HG02938 (cell line): ENCODE results near the gene NOXO1.
A peak's percentile ranks its signal among the peaks of the same experiment; 100 is the strongest.
"Not testable (repeated sequence)": the region's sequence is repeated elsewhere in the genome, so short reads cannot be mapped to it uniquely, and the experiment has no call there.

Experiments used
- ATAC-seq: cut with Tn5 transposase; IDR thresholded peaks from one replicate; pipeline ENCODE4 v1.9.1; 2021; ENCODE audit warnings: mild to moderate bottlenecking, moderate library complexity; ENCODE audit not compliant: unreplicated experiment

NOXO1 gene

GRCh38 chr16:1963806-1964505 is 17.3 kb downstream of the NOXO1 start:
- ATAC-seq: no peak

GRCh38 chr16:1962161-1963153 is 18.8 kb downstream of the NOXO1 start:
- not testable (repeated sequence) for ATAC-seq

GRCh38 chr16:1961651-1962067 is 19.6 kb downstream of the NOXO1 start:
- ATAC-seq: no peak

DNA sequence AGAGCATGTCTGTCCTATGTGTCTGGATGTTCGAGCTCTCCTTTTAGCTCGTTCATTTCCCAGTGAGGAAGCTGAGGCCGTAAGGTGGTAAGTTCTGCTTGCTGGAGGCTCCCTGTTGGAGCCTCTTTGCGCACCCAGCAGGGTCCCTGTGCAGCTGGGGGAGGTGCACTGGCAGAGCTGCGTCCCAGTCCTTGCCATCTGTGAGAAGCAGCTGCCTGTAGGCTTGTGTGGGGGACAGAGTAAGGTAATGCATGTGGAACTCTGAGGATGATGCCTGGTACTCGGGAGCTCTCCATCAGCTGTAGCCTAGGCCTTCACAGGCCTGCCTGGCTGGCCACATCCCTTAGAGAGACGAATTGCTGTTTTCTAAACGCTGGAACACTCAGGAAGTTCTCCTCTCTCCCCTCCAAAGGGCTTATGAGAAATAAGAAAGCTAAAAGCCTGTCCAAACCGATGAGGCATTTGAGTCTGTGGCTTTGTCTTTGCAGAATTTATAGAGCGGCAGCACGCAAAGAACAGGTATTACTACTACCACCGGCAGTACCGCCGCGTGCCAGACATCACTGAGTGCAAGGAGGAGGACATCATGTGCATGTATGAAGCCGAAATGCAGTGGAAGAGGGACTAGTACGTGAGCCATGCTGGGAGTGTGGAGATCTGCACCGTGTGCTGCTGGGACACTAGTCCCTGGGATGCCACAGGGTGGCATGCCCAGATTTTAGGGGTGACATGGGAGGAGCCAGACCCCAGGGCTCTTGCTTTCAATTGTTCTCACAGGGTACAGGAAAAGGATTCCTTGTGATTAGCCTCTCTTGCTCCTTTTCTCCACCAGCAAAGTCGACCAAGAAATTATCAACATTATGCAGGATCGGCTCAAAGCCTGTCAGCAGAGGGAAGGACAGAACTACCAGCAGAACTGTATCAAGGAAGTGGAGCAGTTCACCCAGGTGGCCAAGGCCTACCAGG is 20.3 kb downstream of the NOXO1 start:
- ATAC-seq: no peak

GRCh38 chr16:1959269-1960039 is 21.8 kb downstream of the NOXO1 start, which contains the start of gene NDUFB10:
Gene NDUFB10 (plus strand): TSS chr16:1959538. CDS start chr16:1959625, 87 bp downstream.
- peak; percentile 66 for ATAC-seq

DNA sequence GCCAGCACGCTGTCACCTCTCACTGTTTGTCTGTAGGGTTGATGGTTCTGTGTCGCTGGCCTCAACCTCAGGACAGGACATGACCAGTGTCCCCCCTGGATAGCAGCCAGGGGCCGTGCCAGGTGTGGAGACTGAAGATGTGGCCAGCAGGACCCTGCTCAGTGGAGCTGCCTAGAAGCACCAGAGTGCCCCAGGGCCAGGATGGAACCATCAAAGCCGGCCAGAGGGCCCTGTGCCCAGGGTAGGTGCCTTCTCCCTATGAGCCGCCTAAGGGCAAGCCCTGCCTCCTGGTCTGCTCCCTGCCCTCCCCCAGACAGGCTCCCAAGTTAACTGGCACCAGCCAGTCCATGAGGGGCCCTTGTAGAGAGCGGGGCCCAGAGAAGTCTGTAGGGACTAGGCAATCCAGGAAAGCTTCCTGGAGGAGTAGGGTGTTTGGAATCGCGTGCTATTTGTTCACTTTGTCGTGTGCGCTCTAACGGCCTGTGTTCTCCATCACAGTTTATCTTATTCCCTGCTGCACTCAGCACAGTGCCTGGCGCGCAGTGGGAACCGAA is 22.5 kb downstream of the NOXO1 start:
- ATAC-seq: no peak

DNA sequence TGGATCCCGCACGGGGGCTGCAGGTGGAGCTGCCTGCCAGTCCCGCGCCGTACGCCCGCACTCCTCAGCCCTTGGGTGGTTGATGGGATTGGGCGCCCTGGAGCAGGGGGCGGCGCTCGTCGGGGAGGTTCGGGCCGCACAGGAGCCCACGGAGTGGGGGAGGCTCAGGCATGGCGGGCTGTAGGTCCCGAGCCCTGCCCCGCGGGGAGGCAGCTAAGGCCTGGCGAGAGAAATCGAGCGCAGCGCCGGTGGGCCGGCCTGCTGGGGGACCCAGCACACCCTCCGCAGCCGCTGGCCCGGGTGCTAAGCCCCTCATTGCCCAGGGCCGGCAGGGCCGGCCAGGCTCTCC is 23.2 kb downstream of the NOXO1 start:
- ATAC-seq: not testable (repeated sequence)

DNA sequence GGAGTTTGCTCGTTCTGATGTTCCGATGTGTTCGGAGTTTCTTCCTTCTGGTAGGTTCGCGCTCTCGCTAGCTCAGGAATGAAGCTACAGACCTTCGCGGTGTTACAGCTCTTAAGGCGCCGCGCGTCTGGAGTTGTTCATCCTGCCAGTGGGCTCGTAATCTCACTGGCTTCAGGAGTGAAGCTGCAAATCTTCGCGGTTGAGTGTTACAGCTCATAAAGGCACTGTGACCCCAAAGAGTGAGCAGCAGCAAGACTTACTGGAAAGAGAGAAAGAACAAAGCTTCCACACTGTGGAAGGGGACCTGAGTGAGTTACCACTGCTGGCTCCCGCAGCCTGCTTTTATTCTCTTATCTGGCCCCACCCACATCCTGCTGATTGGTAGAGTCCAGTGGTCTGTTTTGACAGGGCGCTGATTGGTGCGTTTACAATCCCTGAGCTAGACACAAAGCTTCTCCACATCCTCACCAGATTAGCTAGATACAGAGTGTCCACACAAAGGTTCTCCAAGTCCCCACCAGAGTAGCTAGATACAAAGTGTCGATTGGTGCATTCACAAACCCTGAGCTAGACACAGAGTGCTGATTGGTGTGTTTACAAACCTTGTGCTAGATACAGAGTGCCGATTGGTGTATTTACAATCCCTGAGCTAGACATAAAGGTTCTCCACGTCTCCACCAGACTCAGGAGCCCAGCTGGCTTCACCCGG is 23.7 kb downstream of the NOXO1 start:
- ATAC-seq: not testable (repeated sequence)

DNA sequence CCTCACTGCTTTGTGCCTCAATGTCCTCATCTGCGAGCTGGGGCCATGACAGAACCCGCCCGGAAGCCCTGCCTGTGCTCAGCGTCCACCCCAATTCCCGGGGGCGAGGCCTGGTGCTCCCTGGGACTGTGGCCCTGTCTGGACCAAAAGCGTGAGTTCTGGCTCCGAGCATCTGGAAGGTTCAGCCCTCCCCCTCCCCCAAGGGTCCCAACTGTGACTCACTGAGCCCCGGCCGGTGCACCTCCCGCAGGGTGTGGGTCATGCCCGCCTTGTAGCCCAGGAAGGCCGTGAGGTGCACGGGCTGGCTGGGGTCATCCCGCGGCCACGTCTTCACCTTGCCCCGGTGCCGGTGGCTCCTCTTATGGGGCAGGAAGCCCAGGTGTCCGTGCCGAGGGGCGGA is 27.5 kb downstream of the NOXO1 start:
- ATAC-seq: no peak

GRCh38 chr16:1950559-1950958 is 30.7 kb downstream of the NOXO1 start:
- ATAC-seq: no peak

DNA sequence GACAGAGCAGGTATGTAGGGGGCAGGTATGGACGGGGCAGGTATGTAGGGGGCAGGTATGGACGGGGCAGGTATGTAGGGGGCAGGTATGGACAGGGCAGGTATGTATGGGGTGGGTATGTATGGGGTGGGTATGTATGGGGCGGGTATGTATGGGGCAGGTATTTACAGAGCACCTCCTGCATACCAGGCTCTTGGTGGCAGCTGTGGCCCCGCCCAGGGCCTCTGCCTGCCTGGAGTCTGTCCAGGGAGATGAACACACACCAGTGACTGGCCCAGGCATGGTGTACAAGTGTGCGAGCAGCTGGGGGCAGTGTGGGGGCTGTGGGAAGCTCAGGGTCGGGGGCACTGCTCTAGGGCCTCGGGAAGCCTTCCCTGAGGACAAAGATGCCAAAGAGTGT is 31.2 kb downstream of the NOXO1 start:
- ATAC-seq: no peak

- ATAC-seq: no peak
Observed at GRCh38 chr16:1949507-1949906, 31.8 kb downstream of the NOXO1 start.

DNA sequence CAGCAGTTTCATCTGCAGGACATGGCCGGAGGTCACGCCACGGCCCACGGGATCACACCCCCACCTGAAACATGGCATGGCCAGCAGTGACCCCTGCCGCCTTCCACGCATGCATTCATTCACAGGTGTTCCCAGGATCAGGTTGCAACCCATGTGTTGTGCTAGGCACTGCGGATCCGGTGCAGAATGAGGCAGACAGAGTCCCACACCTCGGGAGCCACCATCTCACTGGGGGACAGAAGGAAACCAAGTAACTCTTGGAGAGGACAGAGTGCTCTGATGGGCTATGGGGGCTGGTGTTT is 33.9 kb downstream of the NOXO1 start:
- ATAC-seq: no peak

- no peak for ATAC-seq
Observed at GRCh38 chr16:1946495-1947368, 34.5 kb downstream of the NOXO1 start.

GRCh38 chr16:1945559-1946391 is 35.5 kb downstream of the NOXO1 start:
- ATAC-seq: no peak

DNA sequence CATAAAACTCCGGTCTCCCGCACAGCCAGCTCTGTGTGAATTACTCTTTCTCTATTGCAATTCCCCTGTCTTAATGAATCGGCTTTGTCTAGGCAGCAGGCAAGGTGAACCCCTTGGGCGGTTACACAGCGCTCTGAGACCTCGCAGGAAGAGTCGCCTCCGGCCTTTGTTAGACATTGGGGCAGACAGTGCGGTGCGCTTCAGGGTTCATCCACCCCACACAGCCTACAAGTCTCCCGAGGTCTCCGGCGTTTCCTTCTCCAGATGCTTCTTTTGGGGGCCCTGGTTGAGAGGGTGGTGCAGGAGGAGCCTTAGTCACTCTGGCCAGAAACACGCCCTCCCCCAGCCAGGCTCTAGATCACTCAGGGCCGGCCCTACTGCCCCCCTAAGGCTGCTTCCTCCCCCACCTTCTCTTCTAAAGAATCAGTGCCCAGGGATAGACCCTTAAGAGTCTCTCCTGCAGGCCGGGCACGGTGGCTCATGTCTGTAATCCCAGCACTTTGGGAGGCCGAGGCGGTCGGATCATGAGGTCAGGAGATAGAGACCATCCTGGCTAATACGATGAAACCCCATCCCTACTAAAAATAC is 36.6 kb downstream of the NOXO1 start:
- ATAC-seq: no peak
